Keratinocyte (primary cell): ENCODE data around the gene FHIT. TPM values are rescaled to one million over a fixed set of nuclear protein-coding genes. Genes with fewer than 3 reads are reported as not detected.

Experiments used
- DNase-seq: peaks from one replicate; pipeline ENCODE4 v3.0.0-alpha.2; 2011; ENCODE audit warnings: low read depth, missing footprints, low spot score
- FAIRE-seq: peaks from 2 replicates; lab custom pipeline; 2011; peaks lifted over from hg19 to GRCh38; lab: Jason Lieb, UNC
- H2AFZ ChIP-seq: 2 replicates; pipeline ENCODE4 v1.6.0; 2012; ENCODE audit warnings: low read length, control low read depth, inconsistent platforms; ENCODE audit not compliant: control insufficient read depth
- H3K27ac ChIP-seq: 2 replicates; pipeline ENCODE4 v1.5.1; 2011; ENCODE audit warnings: low read length; ENCODE audit not compliant: control insufficient read depth, insufficient read depth
- H3K27me3 ChIP-seq: 3 replicates; pipeline ENCODE4 v1.6.0; 2011; ENCODE audit warnings: low read length; ENCODE audit not compliant: control insufficient read depth, insufficient read depth; ENCODE audit errors: extremely low read depth
- H3K36me3 ChIP-seq, 2 experiments: 2 replicates in 1 of 2; 3 replicates in 1 of 2; pipeline ENCODE4 v1.5.1; 2011; ENCODE audit warnings: low read length in 2 of 2, mild to moderate bottlenecking in 1 of 2; ENCODE audit not compliant: control insufficient read depth in 2 of 2, insufficient read depth in 2 of 2; ENCODE audit errors: extremely low read depth in 1 of 2
- H3K4me1 ChIP-seq: 3 replicates; pipeline ENCODE4 v1.5.1; 2011; ENCODE audit warnings: low read length; ENCODE audit not compliant: control insufficient read depth, insufficient read depth; ENCODE audit errors: extremely low read depth
- H3K4me2 ChIP-seq: 3 replicates; pipeline ENCODE4 v1.6.0; 2011; ENCODE audit warnings: low read depth, low read length; ENCODE audit not compliant: control insufficient read depth, insufficient read depth; ENCODE audit errors: extremely low read depth
- H3K4me3 ChIP-seq, 3 experiments: fragments of 200-600 bp in 1 of 3; sonication (generic) in 1 of 3; 2 replicates in 2 of 3; 3 replicates in 1 of 3; pipeline ENCODE4 v1.5.1; 2011 to 2016; ENCODE audit warnings: low read length in 3 of 3, mild to moderate bottlenecking in 3 of 3, control low read depth in 2 of 3, inconsistent platforms in 1 of 3, low read depth in 1 of 3, mixed read lengths in 1 of 3, mixed run types in 1 of 3, moderate library complexity in 1 of 3; ENCODE audit not compliant: control insufficient read depth in 2 of 3, insufficient read depth in 2 of 3; ENCODE audit errors: extremely low read depth in 1 of 3
- H3K79me2 ChIP-seq: 2 replicates; pipeline ENCODE4 v1.6.0; 2012; ENCODE audit warnings: low read length; ENCODE audit not compliant: control insufficient read depth, insufficient read depth
- H3K9ac ChIP-seq: 3 replicates; pipeline ENCODE4 v1.6.0; 2011; ENCODE audit warnings: low read length; ENCODE audit not compliant: control insufficient read depth, insufficient read depth; ENCODE audit errors: extremely low read depth
- H3K9me1 ChIP-seq: 3 replicates; pipeline ENCODE4 v1.6.0; 2011; ENCODE audit warnings: low read length; ENCODE audit not compliant: control insufficient read depth, insufficient read depth; ENCODE audit errors: extremely low read depth
- H3K9me3 ChIP-seq: 2 replicates; pipeline ENCODE4 v1.5.1; 2012; ENCODE audit warnings: low read depth, low read length; ENCODE audit not compliant: control insufficient read depth
- H4K20me1 ChIP-seq: 3 replicates; pipeline ENCODE4 v1.6.0; 2011; ENCODE audit warnings: low read length; ENCODE audit not compliant: control insufficient read depth, insufficient read depth; ENCODE audit errors: extremely low read depth
- EZH2 ChIP-seq: IDR thresholded peaks from one replicate; pipeline ENCODE4 v1.6.1; 2012; ENCODE audit warnings: inconsistent platforms, mild to moderate bottlenecking, low read length, moderate library complexity
- dilution Hi-C: fragments of 300-500 bp; cut with MboI; formaldehyde crosslinking; loops from one replicate; pipeline ENCODE4 v1.7.0; 2020; ENCODE audit warnings: low sequenced_read_pairs; ENCODE audit not compliant: extremely low pct_ligation_motif_present
- polyA plus RNA-seq, 5 experiments: library from polyadenylated mRNA; depleted of rRNA in 3 of 5; stranded (reverse) in 3 of 5; stranded (forward) in 1 of 5; unstranded in 1 of 5; fragments of >200 nt; gene quantifications; 1 replicate in 1 of 5; 2 replicates in 3 of 5; 3 replicates in 1 of 5; pipeline versions ENCODE4 v1.2.1 to v1.2.3, GENCODE V29; 2011 to 2012; ENCODE audit warnings: missing spikeins in 2 of 5, low read depth in 1 of 5, low replicate concordance in 1 of 5
- TF ChIP-seq, protein P1 (sequence below), 3 experiments: IDR thresholded peaks in 1 of 3; conservative IDR thresholded peaks in 1 of 3; optimal IDR thresholded peaks in 1 of 3; 2 replicates in 2 of 3; 3 replicates in 1 of 3; pipeline versions ENCODE3 to v1.5.1; 2011; ENCODE audit warnings: low read length in 3 of 3, mild to moderate bottlenecking in 3 of 3, moderate library complexity in 2 of 3, control low read depth in 1 of 3, inconsistent platforms in 1 of 3; ENCODE audit not compliant: insufficient read depth in 2 of 3; ENCODE audit errors: extremely low read depth in 1 of 3

Gene FHIT
- polyA plus RNA-seq, 1 donor (not counting 4 experiments of a cell fraction or from before 2014, with no cell fraction given): 2.2 TPM

DNA sequence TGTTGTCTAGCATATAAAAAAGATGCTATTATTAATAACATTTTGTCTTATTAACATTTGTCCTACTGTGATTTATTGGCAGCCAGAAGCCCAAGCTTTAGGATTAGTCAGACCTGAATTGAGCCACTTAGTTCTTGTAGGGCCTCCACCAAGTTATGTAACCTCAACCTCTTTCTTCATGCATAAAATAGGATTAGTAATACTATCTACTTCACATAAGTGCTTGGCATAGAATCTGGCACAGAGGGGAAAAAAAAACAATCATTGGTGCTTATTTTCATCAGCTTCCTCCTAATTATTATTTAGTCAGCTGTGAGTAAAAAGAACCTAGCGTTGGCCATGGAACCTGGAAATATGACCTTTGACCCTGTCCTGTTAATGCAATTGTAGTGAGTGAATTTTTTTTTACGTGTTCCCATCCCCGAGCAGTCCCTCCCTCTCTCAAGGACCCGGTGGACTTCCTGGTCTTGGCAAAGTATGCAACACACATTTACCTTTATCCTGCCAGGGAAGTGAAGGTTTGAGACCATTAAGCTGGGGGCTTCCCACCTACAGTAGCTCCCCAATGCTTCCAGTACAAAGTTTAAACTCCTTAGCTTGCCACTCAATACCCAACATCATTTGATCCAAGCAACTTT is 136.8 kb downstream of the FHIT start:
- H3K4me3 ChIP-seq: no peak overlapping the region
- H3K9ac ChIP-seq: no peak overlapping the region
- TF ChIP-seq, protein P1, sequence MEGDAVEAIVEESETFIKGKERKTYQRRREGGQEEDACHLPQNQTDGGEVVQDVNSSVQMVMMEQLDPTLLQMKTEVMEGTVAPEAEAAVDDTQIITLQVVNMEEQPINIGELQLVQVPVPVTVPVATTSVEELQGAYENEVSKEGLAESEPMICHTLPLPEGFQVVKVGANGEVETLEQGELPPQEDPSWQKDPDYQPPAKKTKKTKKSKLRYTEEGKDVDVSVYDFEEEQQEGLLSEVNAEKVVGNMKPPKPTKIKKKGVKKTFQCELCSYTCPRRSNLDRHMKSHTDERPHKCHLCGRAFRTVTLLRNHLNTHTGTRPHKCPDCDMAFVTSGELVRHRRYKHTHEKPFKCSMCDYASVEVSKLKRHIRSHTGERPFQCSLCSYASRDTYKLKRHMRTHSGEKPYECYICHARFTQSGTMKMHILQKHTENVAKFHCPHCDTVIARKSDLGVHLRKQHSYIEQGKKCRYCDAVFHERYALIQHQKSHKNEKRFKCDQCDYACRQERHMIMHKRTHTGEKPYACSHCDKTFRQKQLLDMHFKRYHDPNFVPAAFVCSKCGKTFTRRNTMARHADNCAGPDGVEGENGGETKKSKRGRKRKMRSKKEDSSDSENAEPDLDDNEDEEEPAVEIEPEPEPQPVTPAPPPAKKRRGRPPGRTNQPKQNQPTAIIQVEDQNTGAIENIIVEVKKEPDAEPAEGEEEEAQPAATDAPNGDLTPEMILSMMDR (optimal IDR thresholded peaks at IDR 0.05 in 1 of 3, IDR thresholded peaks at IDR 0.05 in 1 of 3, conservative IDR thresholded peaks at IDR 0.05 in 1 of 3; ENCODE audit: extremely low read depth in 1 of 3, insufficient read depth in 2 of 3, low read length in 3 of 3): no peak
- TF ChIP-seq EZH2: no peak
- no peaks in the 10 kb centered on the region for H4K20me1 ChIP-seq
- no peak for FAIRE-seq
- H3K27me3 ChIP-seq: no peaks in the 10 kb centered on the region
- no peaks in the 10 kb centered on the region for H3K9me3 ChIP-seq
- H2AFZ ChIP-seq: no peak overlapping the region
- no peak overlapping the region for H3K27ac ChIP-seq
- DNase-seq: no peak
- no peaks in the 10 kb centered on the region for H3K79me2 ChIP-seq
- H3K9me1 ChIP-seq: no peaks in the 10 kb centered on the region
- no peaks in the 10 kb centered on the region for H3K36me3 ChIP-seq
- dilution Hi-C loops: no loop called here
- H3K4me1 ChIP-seq: no peaks in the 10 kb centered on the region
- no peak overlapping the region for H3K4me2 ChIP-seq

DNA sequence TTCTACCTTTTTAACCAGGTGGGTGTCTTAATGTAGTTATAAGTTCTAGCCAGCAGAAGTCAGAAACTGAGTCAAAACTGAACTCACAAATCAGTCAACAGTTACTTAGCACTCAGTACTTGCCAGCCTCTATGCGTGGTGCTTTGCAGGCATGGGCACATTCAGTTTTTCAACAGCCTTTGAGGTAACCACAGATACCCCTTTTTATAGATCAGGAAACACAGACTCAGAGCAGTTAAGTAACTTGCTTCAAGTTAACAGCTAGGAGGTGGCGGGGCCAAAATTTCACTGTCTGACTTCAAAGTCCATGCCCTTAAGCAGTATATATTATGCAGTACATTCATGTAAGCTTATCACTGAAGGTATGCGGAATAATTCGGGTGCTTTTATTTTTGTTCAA is 139.4 kb downstream of the FHIT start:
- no peaks in the 10 kb centered on the region for H3K9me1 ChIP-seq
- H3K4me2 ChIP-seq: no peak overlapping the region
- no peak overlapping the region for H3K4me3 ChIP-seq
- no peak overlapping the region for H2AFZ ChIP-seq
- dilution Hi-C loops: no loop called here
- no peaks in the 10 kb centered on the region for H3K4me1 ChIP-seq
- H3K79me2 ChIP-seq: no peaks in the 10 kb centered on the region
- no peak overlapping the region for H3K27ac ChIP-seq
- DNase-seq (no peak), FAIRE-seq (no peak)
- H3K9ac ChIP-seq: no peak overlapping the region
- H3K36me3 ChIP-seq: no peaks in the 10 kb centered on the region
- TF ChIP-seq EZH2: no peak
- TF ChIP-seq, protein P1 (optimal IDR thresholded peaks at IDR 0.05 in 1 of 3, IDR thresholded peaks at IDR 0.05 in 1 of 3, conservative IDR thresholded peaks at IDR 0.05 in 1 of 3; ENCODE audit: extremely low read depth in 1 of 3, insufficient read depth in 2 of 3, low read length in 3 of 3): no peak
- H3K27me3 ChIP-seq: no peaks in the 10 kb centered on the region
- no peaks in the 10 kb centered on the region for H3K9me3 ChIP-seq
- no peaks in the 10 kb centered on the region for H4K20me1 ChIP-seq
